IMR-90 (cell line): Measurements from ENCODE around the gene SLC9A9. TPM values are rescaled to one million over a fixed set of nuclear protein-coding genes. Genes with fewer than 3 reads are reported as not detected.

Source experiments
- ATAC-seq: fragments of 200-7000 bp; cut with Tn5 transposase; 2 replicates; pipeline ENCODE4 v1.9.1; 2020; ENCODE audit warnings: low read depth, mild to moderate bottlenecking, moderate library complexity
- BruUV-seq: library from RNA; stranded (reverse); fragments of 400-500 nt; replicated peaks from 2 replicates; lab custom pipeline; 2021; lab: Mats Ljungman, UMichigan
- CTCF ChIA-PET: fragments of 300-600 bp; formaldehyde crosslinking; extraction: SDS; loops from one replicate; lab custom pipeline; 2021; ENCODE audit warnings: antibody characterized with exemption; lab: Yijun Ruan, JAX
- POLR2A ChIA-PET: fragments of 300-600 bp; sonication (Branson Sonifier 250); formaldehyde crosslinking; loops from one replicate; lab custom pipeline; 2022; ENCODE audit warnings: antibody characterized with exemption; ENCODE audit not compliant: unreplicated experiment; lab: Charles Lee
- DNase-seq: peaks from one replicate; pipeline ENCODE4 v3.0.0; 2013
- H2AFZ ChIP-seq: replicated peaks from 2 replicates; pipeline ENCODE3; 2013; ENCODE audit warnings: low read length, mild to moderate bottlenecking; ENCODE audit not compliant: poor library complexity
- H2AK5ac ChIP-seq: 2 replicates; pipeline ENCODE4 v1.6.1; 2013; ENCODE audit warnings: low read depth, low read length, inconsistent platforms
- H2AK9ac ChIP-seq: replicated peaks from 2 replicates; pipeline ENCODE3; 2013; ENCODE audit warnings: mild to moderate bottlenecking, low read depth, low read length, moderate library complexity; ENCODE audit not compliant: poor library complexity
- H2BK120ac ChIP-seq: 2 replicates; pipeline ENCODE4 v1.6.1; 2013; ENCODE audit warnings: low read depth, low read length, inconsistent platforms
- H2BK15ac ChIP-seq: 3 replicates; pipeline ENCODE4 v1.6.1; 2013; ENCODE audit warnings: low read depth, low read length, inconsistent platforms
- H2BK20ac ChIP-seq: 2 replicates; pipeline ENCODE4 v1.6.1; 2013; ENCODE audit warnings: low read depth, mild to moderate bottlenecking, inconsistent platforms, low read length, moderate library complexity
- H2BK5ac ChIP-seq: 2 replicates; pipeline ENCODE4 v1.6.1; 2013; ENCODE audit warnings: mild to moderate bottlenecking, low read depth, low read length, inconsistent platforms; ENCODE audit not compliant: poor library complexity, severe bottlenecking
- H3K14ac ChIP-seq: replicated peaks from 2 replicates; pipeline ENCODE4 v1.6.1; 2013; ENCODE audit warnings: low read depth, low read length, inconsistent platforms
- H3K18ac ChIP-seq: 2 replicates; pipeline ENCODE4 v1.6.1; 2013; ENCODE audit warnings: low read depth, low read length, control low read depth
- H3K23ac ChIP-seq: 2 replicates; pipeline ENCODE4 v1.6.1; 2013; ENCODE audit warnings: low read depth, low read length, inconsistent platforms
- H3K27ac ChIP-seq: 2 replicates; pipeline ENCODE4 v1.5.1; 2013; ENCODE audit warnings: mild to moderate bottlenecking, control low read depth, low read length; ENCODE audit not compliant: insufficient read depth
- H3K27me3 ChIP-seq: 2 replicates; pipeline ENCODE4 v1.6.1; 2013; ENCODE audit warnings: low read length; ENCODE audit not compliant: control insufficient read depth, insufficient read depth
- H3K36me3 ChIP-seq: 2 replicates; pipeline ENCODE4 v1.6.1; 2013; ENCODE audit warnings: low read length, mixed read lengths; ENCODE audit not compliant: control insufficient read depth, insufficient read depth
- H3K4ac ChIP-seq: 2 replicates; pipeline ENCODE4 v1.6.1; 2013; ENCODE audit warnings: low read depth, low read length, inconsistent platforms
- H3K4me1 ChIP-seq: 2 replicates; pipeline ENCODE4 v1.6.1; 2013; ENCODE audit warnings: low read length, mixed read lengths; ENCODE audit not compliant: control insufficient read depth, insufficient read depth
- H3K4me2 ChIP-seq: 2 replicates; pipeline ENCODE4 v1.6.1; 2013; ENCODE audit warnings: low read depth, mild to moderate bottlenecking, control low read depth, low read length, moderate library complexity
- H3K4me3 ChIP-seq: 2 replicates; pipeline ENCODE4 v1.5.1; 2013; ENCODE audit warnings: low read depth, mild to moderate bottlenecking, control low read depth, low read length, moderate library complexity; ENCODE audit not compliant: insufficient read depth
- H3K56ac ChIP-seq: 2 replicates; pipeline ENCODE4 v1.6.1; 2013; ENCODE audit warnings: low read length, inconsistent platforms; ENCODE audit not compliant: insufficient read depth; ENCODE audit errors: extremely low read depth
- H3K79me1 ChIP-seq, 2 experiments: 2 replicates each; pipeline ENCODE4 v1.6.1; 2013; ENCODE audit warnings: low read length in 2 of 2, inconsistent platforms in 1 of 2, low read depth in 1 of 2
- H3K9ac ChIP-seq: 2 replicates; pipeline ENCODE4 v1.6.1; 2013; ENCODE audit warnings: low read depth, low read length, control low read depth
- H3K9me1 ChIP-seq: 2 replicates; pipeline ENCODE4 v1.6.1; 2013; ENCODE audit warnings: low read length, inconsistent platforms; ENCODE audit not compliant: insufficient read depth
- H3K9me3 ChIP-seq: 2 replicates; pipeline ENCODE4 v1.6.1; 2013; ENCODE audit warnings: low read length; ENCODE audit not compliant: control insufficient read depth, insufficient read depth
- H4K20me1 ChIP-seq: 2 replicates; pipeline ENCODE4 v1.6.1; 2013; ENCODE audit warnings: low read length, inconsistent platforms; ENCODE audit not compliant: insufficient read depth
- H4K5ac ChIP-seq: 2 replicates; pipeline ENCODE4 v1.6.1; 2013; ENCODE audit warnings: mild to moderate bottlenecking, low read depth, low read length, control low read depth
- H4K8ac ChIP-seq, 2 experiments: 2 replicates each; pipeline ENCODE4 v1.6.1; 2013; ENCODE audit warnings: low read depth in 2 of 2, low read length in 2 of 2, control low read depth in 1 of 2, inconsistent platforms in 1 of 2
- H4K91ac ChIP-seq: 2 replicates; pipeline ENCODE4 v1.6.1; 2013; ENCODE audit warnings: low read depth, low read length, inconsistent platforms; ENCODE audit not compliant: insufficient read depth
- BHLHE40 ChIP-seq: fragments of 150-350 bp; IDR thresholded peaks from 2 replicates; pipeline ENCODE4 v1.6.1; 2016; ENCODE audit warnings: mild to moderate bottlenecking, low read depth, low read length
- CEBPB ChIP-seq: IDR thresholded peaks from 2 replicates; pipeline ENCODE4 v1.6.1; 2012; ENCODE audit warnings: low read depth, low read length, improper control_type of control experiment
- CHD1 ChIP-seq: IDR thresholded peaks from 2 replicates; pipeline ENCODE4 v1.6.1; 2012; ENCODE audit warnings: low read depth, low read length, improper control_type of control experiment
- CTCF ChIP-seq: conservative IDR thresholded peaks from 2 replicates; pipeline ENCODE4 v1.5.1; 2012; ENCODE audit warnings: mild to moderate bottlenecking, low read depth, low read length, improper control_type of control experiment
- ELK1 ChIP-seq: fragments of 150-350 bp; IDR thresholded peaks from 2 replicates; pipeline ENCODE4 v1.6.1; 2016; ENCODE audit warnings: low read depth, mild to moderate bottlenecking, low read length, moderate library complexity, borderline replicate concordance
- FOS ChIP-seq: fragments of 150-350 bp; IDR thresholded peaks from 2 replicates; pipeline ENCODE4 v1.6.1; 2016; ENCODE audit warnings: low read depth, low read length
- MAFK ChIP-seq: IDR thresholded peaks from 2 replicates; pipeline ENCODE4 v1.6.1; 2012; ENCODE audit warnings: low read depth, low read length, improper control_type of control experiment
- MAZ ChIP-seq: IDR thresholded peaks from 2 replicates; pipeline ENCODE4 v1.6.1; 2012; ENCODE audit warnings: low read depth, mild to moderate bottlenecking, low read length, improper control_type of control experiment, moderate library complexity, borderline replicate concordance
- MXI1 ChIP-seq: IDR thresholded peaks from 2 replicates; pipeline ENCODE4 v1.6.1; 2012; ENCODE audit warnings: low read depth, mild to moderate bottlenecking, low read length, moderate library complexity, borderline replicate concordance
- NFE2L2 ChIP-seq: fragments of 150-350 bp; IDR thresholded peaks from 2 replicates; pipeline ENCODE4 v1.6.1; 2016; ENCODE audit warnings: low read depth, mild to moderate bottlenecking, low read length
- POLR2A ChIP-seq: IDR thresholded peaks from 2 replicates; pipeline ENCODE4 v1.6.1; 2012; ENCODE audit warnings: mild to moderate bottlenecking, low read depth, low read length
- RAD21 ChIP-seq: IDR thresholded peaks from 2 replicates; pipeline ENCODE4 v1.6.1; 2012; ENCODE audit warnings: low read length, improper control_type of control experiment
- RCOR1 ChIP-seq: IDR thresholded peaks from 2 replicates; pipeline ENCODE4 v1.6.1; 2012; ENCODE audit warnings: mild to moderate bottlenecking, low read length, improper control_type of control experiment; ENCODE audit not compliant: insufficient replicate concordance
- RFX5 ChIP-seq: IDR thresholded peaks from 2 replicates; pipeline ENCODE4 v1.8.0; 2012; ENCODE audit warnings: low read depth, mild to moderate bottlenecking, low read length, moderate library complexity
- SMC3 ChIP-seq: fragments of 150-350 bp; IDR thresholded peaks from 2 replicates; pipeline ENCODE4 v1.6.1; 2016; ENCODE audit warnings: low read depth, mild to moderate bottlenecking, antibody characterized with exemption, low read length, moderate library complexity
- USF2 ChIP-seq: fragments of 150-350 bp; IDR thresholded peaks from 2 replicates; pipeline ENCODE4 v1.6.1; 2017; ENCODE audit warnings: mild to moderate bottlenecking, antibody characterized with exemption, low read length, low read depth
- WGBS, 2 experiments: methylation state at CpG; one replicate each; pipeline versions ENCODE4 v1.1.5 to v1.1.7; 2013; ENCODE audit warnings: missing lambda C conversion rate in 2 of 2; ENCODE audit not compliant: insufficient read length in 1 of 2; ENCODE audit errors: extremely low coverage in 2 of 2; 5-methylcytosine and 5-hydroxymethylcytosine counted together
- dilution Hi-C: fragments of 300-500 bp; cut with HindIII; formaldehyde crosslinking; loops from one replicate; pipeline ENCODE4 v1.14.3; 2018; ENCODE audit warnings: low sequenced_read_pairs; ENCODE audit not compliant: unreplicated experiment
- in situ Hi-C: fragments of 300-500 bp; cut with MboI; formaldehyde crosslinking; loops from 3 replicates; pipeline ENCODE4 v1.14.3; 2019; ENCODE audit warnings: low sequenced_read_pairs, inconsistent platforms, mixed read lengths
- intact Hi-C: fragments of 100-400 bp; cut with micrococcal nuclease; formaldehyde crosslinking; loops from 2 replicates; pipeline ENCODE4 v1.10.0; 2022
- polyA plus RNA-seq, 3 experiments: library from polyadenylated mRNA; depleted of rRNA; stranded (reverse); fragments of >200 nt; gene quantifications; 2 replicates each; pipeline ENCODE4 v1.2.3, GENCODE V29; 2012; ENCODE audit warnings: low replicate concordance in 1 of 3
- total RNA-seq: library from RNA; depleted of rRNA; stranded (reverse); fragments of >200 nt; gene quantifications from 2 replicates; pipeline ENCODE4 v1.2.3, GENCODE V29; 2012

Gene SLC9A9
- total and polyA plus RNA-seq, 2 of the 4 experiments (the other 2 are of a cell fraction), result 1.4 to 2.3 TPM

GRCh38 chr3:143479727-143480126, 368.5 kb downstream of the SLC9A9 start:
- Histone ChIP-seq H3K18ac (no peak overlapping the region), H3K56ac (no peak overlapping the region), H3K9ac (no peak overlapping the region), H4K5ac (no peak overlapping the region), H2AFZ (no peak overlapping the region), H3K23ac (no peak overlapping the region), H3K9me1 (0 out of 2 replicates have a peak, but pooled peaks cover 3% of the 10 kb centered on the region), H3K14ac (no peak overlapping the region), H2AK5ac (no peak overlapping the region), H3K4ac (no peak overlapping the region), H2BK5ac (no peak overlapping the region), H3K27me3 (no peaks in the 10 kb centered on the region), H2BK20ac (no peak overlapping the region), H3K9me3 (no peaks in the 10 kb centered on the region), H3K4me3 (no peak overlapping the region), H3K79me1 (no peaks in the 10 kb centered on the region), H3K27ac (no peak overlapping the region), H2BK15ac (no peak overlapping the region), H3K4me1 (0 out of 2 replicates have a peak, but pooled peaks cover 2% of the 10 kb centered on the region), H3K36me3 (no peaks in the 10 kb centered on the region), H4K91ac (no peak overlapping the region), H3K4me2 (no peak overlapping the region), H4K8ac (no peak overlapping the region), H4K20me1 (no peaks in the 10 kb centered on the region), H2BK120ac (no peak overlapping the region), H2AK9ac (no peak overlapping the region)
- dilution Hi-C loops, result no loop called here
- DNase-seq, result no peak
- ChIA-PET POLR2A (no interaction called here), CTCF (no interaction called here)
- ATAC-seq, result no peak
- no TSS peak for BruUV-seq
- no CpG with 5 or more reads among the region's 1 CpG for WGBS, 2 experiments
- in situ Hi-C loops, result no loop called here
- TF ChIP-seq RCOR1 (no peak), FOS (no peak), CTCF (no peak), CEBPB (no peak), RAD21 (no peak), RFX5 (no peak), POLR2A (no peak), ELK1 (no peak), MAFK (no peak), NFE2L2 (no peak), USF2 (no peak), BHLHE40 (no peak), SMC3 (no peak), MXI1 (no peak), MAZ (no peak), CHD1 (no peak)
- intact Hi-C loops, result no loop called here
